ENCODE data around the gene MGARP.

- no peak for TF ChIP-seq EZH2phosphoT487 (IDR thresholded peaks at IDR 0.05; ENCODE audit: insufficient read depth, low read depth)
- TF ChIP-seq EZH2 (IDR thresholded peaks at IDR 0.05; ENCODE audit: insufficient read depth, poor library complexity, severe bottlenecking) = no peak
Measured at GRCh38 chr4:139265654-139266053, 14.4 kb downstream of the MGARP start.

Data from GM23248 (cell line).